ENCODE measurements around the gene NAALADL2.

GRCh38 chr3:175606650-175607318 lies 747.6 kb downstream of the NAALADL2 start:
- TF ChIP-seq EP300 (IDR thresholded peaks at IDR 0.05) (no peak), CTCF (IDR thresholded peaks at IDR 0.05) (no peak), POLR2A (IDR thresholded peaks at IDR 0.05) (no peak), POLR2AphosphoS5 (IDR thresholded peaks at IDR 0.05) (no peak)

Data from upper lobe of left lung (tissue), 4 donors.